ENCODE results near the gene ZNF841. TPM values are rescaled to one million over a fixed set of nuclear protein-coding genes. Genes with fewer than 3 reads are reported as not detected.
A peak's percentile ranks its signal among the peaks of the same experiment; 100 is the strongest.

The ZNF841 gene
- total and polyA plus RNA-seq, 4 donors: 0.86 to 11.1 (median 4.2) TPM

DNA sequence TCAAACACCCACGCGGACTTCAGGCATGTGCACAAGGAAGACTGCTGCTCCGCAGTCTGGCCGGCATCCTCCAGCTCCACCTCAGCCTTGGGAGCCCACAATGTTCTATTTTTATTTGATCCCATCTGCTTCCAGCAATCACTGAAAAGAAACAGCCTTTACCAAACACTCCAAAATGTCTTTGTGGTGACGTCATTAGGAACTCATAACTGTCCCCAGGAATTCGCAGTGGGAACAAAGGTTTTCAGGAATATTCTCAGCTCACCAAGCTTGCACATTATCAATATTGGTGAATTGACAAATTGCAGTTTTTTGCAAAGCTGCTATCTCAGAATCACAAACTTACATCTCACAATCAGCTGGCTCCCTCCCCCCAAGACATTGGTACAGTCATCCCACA lies 15.2 kb upstream of the ZNF841 start:
- no peak for DNase-seq (ENCODE audit: low spot score)
- H3K4me1 ChIP-seq (ENCODE audit: control insufficient read depth in 4 of 4, insufficient read depth in 4 of 4, low read length in 3 of 4): no peaks in the 10 kb centered on the region
- H3K9ac ChIP-seq (ENCODE audit: low read depth in 1 of 2, low read length in 2 of 2): no peak overlapping the region
- 92% methylated on average over 6 of the region's 6 CpGs for WGBS
- peaks cover 50 to 90% (median 76%) of the 10 kb centered on the region in 4 donors for H3K9me3 ChIP-seq (ENCODE audit: control insufficient read depth in 4 of 4, low read length in 3 of 4)
- H3K27me3 ChIP-seq (ENCODE audit: control insufficient read depth in 4 of 4, insufficient read depth in 4 of 4, low read length in 3 of 4): no peaks in the 10 kb centered on the region
- TF ChIP-seq FOXA1 (IDR thresholded peaks at IDR 0.05) (no peak), EGR1 (IDR thresholded peaks at IDR 0.05; ENCODE audit: low read depth in 2 of 2) (no peak), YY1 (IDR thresholded peaks at IDR 0.05) (no peak), FOXA2 (IDR thresholded peaks at IDR 0.05) (no peak), CTCF (IDR thresholded peaks at IDR 0.05; ENCODE audit: low read depth, low read length, missing input control) (no peak), NR2F2 (IDR thresholded peaks at IDR 0.05) (no peak), JUND (IDR thresholded peaks at IDR 0.05) (no peak), MAX (IDR thresholded peaks at IDR 0.05) (no peak), HNF4A (conservative IDR thresholded peaks at IDR 0.05) (no peak), ATF3 (IDR thresholded peaks at IDR 0.05) (no peak), RXRA (IDR thresholded peaks at IDR 0.05) (no peak), RAD21 (IDR thresholded peaks at IDR 0.05) (no peak)
- TF ChIP-seq, protein P1, sequence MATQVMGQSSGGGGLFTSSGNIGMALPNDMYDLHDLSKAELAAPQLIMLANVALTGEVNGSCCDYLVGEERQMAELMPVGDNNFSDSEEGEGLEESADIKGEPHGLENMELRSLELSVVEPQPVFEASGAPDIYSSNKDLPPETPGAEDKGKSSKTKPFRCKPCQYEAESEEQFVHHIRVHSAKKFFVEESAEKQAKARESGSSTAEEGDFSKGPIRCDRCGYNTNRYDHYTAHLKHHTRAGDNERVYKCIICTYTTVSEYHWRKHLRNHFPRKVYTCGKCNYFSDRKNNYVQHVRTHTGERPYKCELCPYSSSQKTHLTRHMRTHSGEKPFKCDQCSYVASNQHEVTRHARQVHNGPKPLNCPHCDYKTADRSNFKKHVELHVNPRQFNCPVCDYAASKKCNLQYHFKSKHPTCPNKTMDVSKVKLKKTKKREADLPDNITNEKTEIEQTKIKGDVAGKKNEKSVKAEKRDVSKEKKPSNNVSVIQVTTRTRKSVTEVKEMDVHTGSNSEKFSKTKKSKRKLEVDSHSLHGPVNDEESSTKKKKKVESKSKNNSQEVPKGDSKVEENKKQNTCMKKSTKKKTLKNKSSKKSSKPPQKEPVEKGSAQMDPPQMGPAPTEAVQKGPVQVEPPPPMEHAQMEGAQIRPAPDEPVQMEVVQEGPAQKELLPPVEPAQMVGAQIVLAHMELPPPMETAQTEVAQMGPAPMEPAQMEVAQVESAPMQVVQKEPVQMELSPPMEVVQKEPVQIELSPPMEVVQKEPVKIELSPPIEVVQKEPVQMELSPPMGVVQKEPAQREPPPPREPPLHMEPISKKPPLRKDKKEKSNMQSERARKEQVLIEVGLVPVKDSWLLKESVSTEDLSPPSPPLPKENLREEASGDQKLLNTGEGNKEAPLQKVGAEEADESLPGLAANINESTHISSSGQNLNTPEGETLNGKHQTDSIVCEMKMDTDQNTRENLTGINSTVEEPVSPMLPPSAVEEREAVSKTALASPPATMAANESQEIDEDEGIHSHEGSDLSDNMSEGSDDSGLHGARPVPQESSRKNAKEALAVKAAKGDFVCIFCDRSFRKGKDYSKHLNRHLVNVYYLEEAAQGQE (IDR thresholded peaks at IDR 0.05): no peak
- H3K4me3 ChIP-seq (ENCODE audit: low read depth in 1 of 3, low read length in 3 of 3): peak overlapping the region in 2 of 3 donors; percentile 14 to 54
- H3K27ac ChIP-seq (ENCODE audit: low read depth in 1 of 2, low read length in 2 of 2): no peak overlapping the region
- H3K36me3 ChIP-seq (ENCODE audit: control insufficient read depth in 4 of 4, insufficient read depth in 3 of 4, low read depth in 1 of 4, low read length in 3 of 4): peaks cover 0 to 15% (median 5%) of the 10 kb centered on the region in 4 donors

GRCh38 chr19:52102782-52103181 lies 7.2 kb upstream of the ZNF841 start:
- no peaks in the 10 kb centered on the region for H3K27me3 ChIP-seq (ENCODE audit: control insufficient read depth in 4 of 4, insufficient read depth in 4 of 4, low read length in 3 of 4)
- H3K4me1 ChIP-seq (ENCODE audit: control insufficient read depth in 4 of 4, insufficient read depth in 4 of 4, low read length in 3 of 4): no peaks in the 10 kb centered on the region
- DNase-seq (ENCODE audit: low spot score): no peak
- H3K9ac ChIP-seq (ENCODE audit: low read depth in 1 of 2, low read length in 2 of 2): no peak overlapping the region
- H3K27ac ChIP-seq (ENCODE audit: low read depth in 1 of 2, low read length in 2 of 2): no peak overlapping the region
- 96% methylated on average over 1 of the region's 1 CpG for WGBS
- H3K36me3 ChIP-seq (ENCODE audit: control insufficient read depth in 4 of 4, insufficient read depth in 3 of 4, low read depth in 1 of 4, low read length in 3 of 4): peaks cover 0 to 2% (median 0%) of the 10 kb centered on the region in 4 donors
- H3K4me3 ChIP-seq (ENCODE audit: low read depth in 1 of 3, low read length in 3 of 3): no peak overlapping the region
- peaks cover 21 to 46% (median 29%) of the 10 kb centered on the region in 4 donors for H3K9me3 ChIP-seq (ENCODE audit: control insufficient read depth in 4 of 4, low read length in 3 of 4)
- TF ChIP-seq HNF4G (IDR thresholded peaks at IDR 0.05): no peak
- TF ChIP-seq, protein P2, sequence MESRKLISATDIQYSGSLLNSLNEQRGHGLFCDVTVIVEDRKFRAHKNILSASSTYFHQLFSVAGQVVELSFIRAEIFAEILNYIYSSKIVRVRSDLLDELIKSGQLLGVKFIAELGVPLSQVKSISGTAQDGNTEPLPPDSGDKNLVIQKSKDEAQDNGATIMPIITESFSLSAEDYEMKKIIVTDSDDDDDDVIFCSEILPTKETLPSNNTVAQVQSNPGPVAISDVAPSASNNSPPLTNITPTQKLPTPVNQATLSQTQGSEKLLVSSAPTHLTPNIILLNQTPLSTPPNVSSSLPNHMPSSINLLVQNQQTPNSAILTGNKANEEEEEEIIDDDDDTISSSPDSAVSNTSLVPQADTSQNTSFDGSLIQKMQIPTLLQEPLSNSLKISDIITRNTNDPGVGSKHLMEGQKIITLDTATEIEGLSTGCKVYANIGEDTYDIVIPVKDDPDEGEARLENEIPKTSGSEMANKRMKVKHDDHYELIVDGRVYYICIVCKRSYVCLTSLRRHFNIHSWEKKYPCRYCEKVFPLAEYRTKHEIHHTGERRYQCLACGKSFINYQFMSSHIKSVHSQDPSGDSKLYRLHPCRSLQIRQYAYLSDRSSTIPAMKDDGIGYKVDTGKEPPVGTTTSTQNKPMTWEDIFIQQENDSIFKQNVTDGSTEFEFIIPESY (IDR thresholded peaks at IDR 0.05): no peak
- TF ChIP-seq JUND (IDR thresholded peaks at IDR 0.05): no peak
- no peak for TF ChIP-seq ATF3 (IDR thresholded peaks at IDR 0.05)
- TF ChIP-seq MAX (IDR thresholded peaks at IDR 0.05): no peak
- no peak for TF ChIP-seq GABPA (IDR thresholded peaks at IDR 0.05 in 1 of 2, conservative IDR thresholded peaks at IDR 0.05 in 1 of 2)
- TF ChIP-seq RXRA (IDR thresholded peaks at IDR 0.05): no peak
- TF ChIP-seq HNF4A (conservative IDR thresholded peaks at IDR 0.05): no peak
- TF ChIP-seq FOXA1 (IDR thresholded peaks at IDR 0.05): no peak
- no peak for TF ChIP-seq FOXA2 (IDR thresholded peaks at IDR 0.05)
- no peak for TF ChIP-seq NR2F2 (IDR thresholded peaks at IDR 0.05)
- no peak for TF ChIP-seq CTCF (IDR thresholded peaks at IDR 0.05; ENCODE audit: low read depth, low read length, missing input control)
- no peak for TF ChIP-seq EGR1 (IDR thresholded peaks at IDR 0.05; ENCODE audit: low read depth in 2 of 2)
- TF ChIP-seq YY1 (IDR thresholded peaks at IDR 0.05): no peak
- TF ChIP-seq TAF1 (conservative IDR thresholded peaks at IDR 0.05): no peak
